ENCODE data around the gene ERLIN1.

ERLIN1 gene

GRCh38 chr10:100184840-100185239 lies 989 bp downstream of the ERLIN1 start:
- no peaks in the 10 kb centered on the region for H3K27me3 ChIP-seq (ENCODE audit: insufficient read depth, low read length)
- H2AFZ ChIP-seq (ENCODE audit: low read depth, low read length) = peak overlapping the region; percentile 82
- no peaks in the 10 kb centered on the region for H3K9me3 ChIP-seq (ENCODE audit: low read length)
- peak overlapping the region; percentile 67 for H3K4me3 ChIP-seq (ENCODE audit: low read length)
- H3K36me3 ChIP-seq (ENCODE audit: insufficient read depth, low read length) = peaks cover 22% of the 10 kb centered on the region
- H3K4me1 ChIP-seq (ENCODE audit: insufficient read depth, low read length) = peaks cover 20% of the 10 kb centered on the region

- Histone ChIP-seq H3K4me3 (ENCODE audit: low read length) (peak overlapping the region; percentile 67), H2AFZ (ENCODE audit: low read depth, low read length) (peak overlapping the region; percentile 82), H3K27me3 (ENCODE audit: insufficient read depth, low read length) (no peaks in the 10 kb centered on the region), H3K36me3 (ENCODE audit: insufficient read depth, low read length) (peaks cover 23% of the 10 kb centered on the region), H3K9me3 (ENCODE audit: low read length) (no peaks in the 10 kb centered on the region), H3K4me1 (ENCODE audit: insufficient read depth, low read length) (peaks cover 20% of the 10 kb centered on the region)
Measured at GRCh38 chr10:100184426-100184825, 1.4 kb downstream of the ERLIN1 start.

GRCh38 chr10:100183481-100183880 lies 2.3 kb downstream of the ERLIN1 start:
- H3K4me3 ChIP-seq (ENCODE audit: low read length) = no peak overlapping the region
- no peak overlapping the region for H2AFZ ChIP-seq (ENCODE audit: low read depth, low read length)
- H3K4me1 ChIP-seq (ENCODE audit: insufficient read depth, low read length) = peaks cover 20% of the 10 kb centered on the region
- no peaks in the 10 kb centered on the region for H3K27me3 ChIP-seq (ENCODE audit: insufficient read depth, low read length)
- peaks cover 28% of the 10 kb centered on the region for H3K36me3 ChIP-seq (ENCODE audit: insufficient read depth, low read length)
- no peaks in the 10 kb centered on the region for H3K9me3 ChIP-seq (ENCODE audit: low read length)

- no peaks in the 10 kb centered on the region for H3K9me3 ChIP-seq (ENCODE audit: low read length)
- no peak overlapping the region for H3K4me3 ChIP-seq (ENCODE audit: low read length)
- H3K27me3 ChIP-seq (ENCODE audit: insufficient read depth, low read length) = no peaks in the 10 kb centered on the region
- H3K36me3 ChIP-seq (ENCODE audit: insufficient read depth, low read length) = peaks cover 32% of the 10 kb centered on the region
- peaks cover 20% of the 10 kb centered on the region for H3K4me1 ChIP-seq (ENCODE audit: insufficient read depth, low read length)
- no peak overlapping the region for H2AFZ ChIP-seq (ENCODE audit: low read depth, low read length)
Measured at GRCh38 chr10:100182908-100183307, 2.9 kb downstream of the ERLIN1 start.

- no peaks in the 10 kb centered on the region for H3K9me3 ChIP-seq (ENCODE audit: low read length)
- no peak overlapping the region for H3K4me3 ChIP-seq (ENCODE audit: low read length)
- H2AFZ ChIP-seq (ENCODE audit: low read depth, low read length) = no peak overlapping the region
- peaks cover 37% of the 10 kb centered on the region for H3K36me3 ChIP-seq (ENCODE audit: insufficient read depth, low read length)
- H3K27me3 ChIP-seq (ENCODE audit: insufficient read depth, low read length) = no peaks in the 10 kb centered on the region
- H3K4me1 ChIP-seq (ENCODE audit: insufficient read depth, low read length) = peaks cover 20% of the 10 kb centered on the region
Measured at GRCh38 chr10:100182281-100182680, 3.5 kb downstream of the ERLIN1 start.

GRCh38 chr10:100175875-100176274 lies 10.0 kb downstream of the ERLIN1 start:
- H3K27me3 ChIP-seq (ENCODE audit: insufficient read depth, low read length) = no peaks in the 10 kb centered on the region
- peaks cover 2% of the 10 kb centered on the region for H3K9me3 ChIP-seq (ENCODE audit: low read length)
- peaks cover 67% of the 10 kb centered on the region for H3K36me3 ChIP-seq (ENCODE audit: insufficient read depth, low read length)
- no peak overlapping the region for H2AFZ ChIP-seq (ENCODE audit: low read depth, low read length)
- H3K4me3 ChIP-seq (ENCODE audit: low read length) = no peak overlapping the region
- no peaks in the 10 kb centered on the region for H3K4me1 ChIP-seq (ENCODE audit: insufficient read depth, low read length)

- peaks cover 65% of the 10 kb centered on the region for H3K36me3 ChIP-seq (ENCODE audit: insufficient read depth, low read length)
Measured at GRCh38 chr10:100174699-100175677, 10.8 kb downstream of the ERLIN1 start.

GRCh38 chr10:100173035-100173434 lies 12.8 kb downstream of the ERLIN1 start:
- Histone ChIP-seq H3K9me3 (ENCODE audit: low read length) (peaks cover 2% of the 10 kb centered on the region), H3K4me1 (ENCODE audit: insufficient read depth, low read length) (no peaks in the 10 kb centered on the region), H2AFZ (ENCODE audit: low read depth, low read length) (no peak overlapping the region), H3K4me3 (ENCODE audit: low read length) (no peak overlapping the region), H3K36me3 (ENCODE audit: insufficient read depth, low read length) (peaks cover 56% of the 10 kb centered on the region), H3K27me3 (ENCODE audit: insufficient read depth, low read length) (no peaks in the 10 kb centered on the region)

More at GRCh38 chr10:100174699-100175677, 10.8 kb downstream of the ERLIN1 start:
- H3K9me3 ChIP-seq (ENCODE audit: low read length) = peaks cover 2% of the 10 kb centered on the region
- H2AFZ ChIP-seq (ENCODE audit: low read depth, low read length) = no peak overlapping the region
- no peaks in the 10 kb centered on the region for H3K27me3 ChIP-seq (ENCODE audit: insufficient read depth, low read length)
- no peaks in the 10 kb centered on the region for H3K4me1 ChIP-seq (ENCODE audit: insufficient read depth, low read length)
- no peak overlapping the region for H3K4me3 ChIP-seq (ENCODE audit: low read length)

GRCh38 chr10:100172349-100172748 lies 13.5 kb downstream of the ERLIN1 start:
- Histone ChIP-seq H3K4me1 (ENCODE audit: insufficient read depth, low read length) (no peaks in the 10 kb centered on the region), H2AFZ (ENCODE audit: low read depth, low read length) (no peak overlapping the region), H3K4me3 (ENCODE audit: low read length) (no peak overlapping the region), H3K9me3 (ENCODE audit: low read length) (peaks cover 2% of the 10 kb centered on the region), H3K36me3 (ENCODE audit: insufficient read depth, low read length) (peaks cover 50% of the 10 kb centered on the region), H3K27me3 (ENCODE audit: insufficient read depth, low read length) (no peaks in the 10 kb centered on the region)

GRCh38 chr10:100168313-100168643 lies 17.6 kb downstream of the ERLIN1 start:
- Histone ChIP-seq H3K4me1 (ENCODE audit: insufficient read depth, low read length) (no peaks in the 10 kb centered on the region), H3K9me3 (ENCODE audit: low read length) (peaks cover 2% of the 10 kb centered on the region), H3K36me3 (ENCODE audit: insufficient read depth, low read length) (peaks cover 26% of the 10 kb centered on the region)

GRCh38 chr10:100167553-100168312 lies 18.1 kb downstream of the ERLIN1 start:
- peaks cover 2% of the 10 kb centered on the region for H3K9me3 ChIP-seq (ENCODE audit: low read length)
- no peak overlapping the region for H2AFZ ChIP-seq (ENCODE audit: low read depth, low read length)
- H3K27me3 ChIP-seq (ENCODE audit: insufficient read depth, low read length) = no peaks in the 10 kb centered on the region
- peaks cover 22% of the 10 kb centered on the region for H3K36me3 ChIP-seq (ENCODE audit: insufficient read depth, low read length)
- H3K4me1 ChIP-seq (ENCODE audit: insufficient read depth, low read length) = no peaks in the 10 kb centered on the region
- no peak overlapping the region for H3K4me3 ChIP-seq (ENCODE audit: low read length)

More at GRCh38 chr10:100168313-100168643, 17.6 kb downstream of the ERLIN1 start:
- no peaks in the 10 kb centered on the region for H3K27me3 ChIP-seq (ENCODE audit: insufficient read depth, low read length)
- no peak overlapping the region for H2AFZ ChIP-seq (ENCODE audit: low read depth, low read length)
- no peak overlapping the region for H3K4me3 ChIP-seq (ENCODE audit: low read length)

GRCh38 chr10:100163704-100164621 lies 21.9 kb downstream of the ERLIN1 start:
- no peaks in the 10 kb centered on the region for H3K9me3 ChIP-seq (ENCODE audit: low read length)
- H2AFZ ChIP-seq (ENCODE audit: low read depth, low read length) = no peak overlapping the region
- no peaks in the 10 kb centered on the region for H3K27me3 ChIP-seq (ENCODE audit: insufficient read depth, low read length)
- H3K4me3 ChIP-seq (ENCODE audit: low read length) = no peak overlapping the region
- peaks cover 26% of the 10 kb centered on the region for H3K36me3 ChIP-seq (ENCODE audit: insufficient read depth, low read length)
- no peaks in the 10 kb centered on the region for H3K4me1 ChIP-seq (ENCODE audit: insufficient read depth, low read length)
